Stimulated activated CD4-positive, alpha-beta T cell treated with anti-CD3 and anti-CD28 coated beads, Interleukin-1b, Interleukin-23, amount 100 ng/mL, for 24 hours (primary cell): ENCODE results near the gene SCUBE2.
A peak's percentile ranks its signal among the peaks of the same experiment; 100 is the strongest.

ENCODE experiments used
- DNase-seq, 4 experiments: peaks; one replicate each; pipeline ENCODE4 v3.0.0-alpha.2; 2020; ENCODE audit warnings: low read depth in 4 of 4, low spot score in 1 of 4

SCUBE2 gene

DNA sequence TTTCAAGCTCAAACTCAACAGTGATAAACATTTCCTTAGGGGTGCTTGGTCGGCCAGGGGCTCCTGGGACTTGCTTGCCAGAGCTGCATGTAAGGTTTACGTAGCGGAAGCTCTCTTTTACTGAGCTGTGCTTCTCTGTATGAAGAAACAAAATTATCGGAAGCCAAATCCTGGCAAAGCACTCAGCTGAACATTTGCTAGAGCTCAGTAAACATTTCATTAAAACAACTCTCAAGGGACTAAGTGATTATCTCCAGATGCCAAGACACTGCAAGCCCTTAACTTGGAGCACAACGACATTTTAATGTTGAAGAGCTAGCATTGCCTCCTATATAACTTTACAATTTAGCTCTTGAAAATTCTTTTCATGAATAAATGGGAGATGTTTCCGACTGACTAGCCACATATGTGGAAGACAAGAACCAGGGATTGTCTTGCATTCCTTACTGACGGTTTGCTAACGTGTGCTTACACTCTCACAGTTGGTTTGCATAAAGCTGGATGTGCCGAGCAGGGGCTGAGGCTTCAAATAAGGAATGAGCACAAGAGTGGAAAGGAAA lies 43.4 kb downstream of the SCUBE2 start:
- no peak for DNase-seq

DNA sequence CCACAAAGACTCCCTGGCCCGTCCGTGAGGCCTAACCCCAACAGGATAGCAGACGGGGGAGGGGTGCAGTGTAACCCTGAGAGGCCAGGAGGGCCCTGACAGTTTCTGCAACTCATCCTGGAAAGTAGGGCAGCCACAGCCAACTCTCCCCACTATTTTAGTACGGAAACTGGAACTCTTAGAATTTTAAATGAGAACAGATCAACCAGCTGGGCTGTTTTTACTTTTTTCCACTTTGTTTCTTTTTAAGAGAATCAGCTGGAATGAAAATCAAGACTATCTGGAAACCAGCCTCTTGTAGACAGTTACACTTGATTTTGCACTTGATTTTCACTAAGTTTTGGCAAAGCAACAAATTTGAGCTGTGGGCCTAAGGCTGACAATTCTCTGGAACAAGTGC lies 44.9 kb downstream of the SCUBE2 start:
- no peak for DNase-seq

DNA sequence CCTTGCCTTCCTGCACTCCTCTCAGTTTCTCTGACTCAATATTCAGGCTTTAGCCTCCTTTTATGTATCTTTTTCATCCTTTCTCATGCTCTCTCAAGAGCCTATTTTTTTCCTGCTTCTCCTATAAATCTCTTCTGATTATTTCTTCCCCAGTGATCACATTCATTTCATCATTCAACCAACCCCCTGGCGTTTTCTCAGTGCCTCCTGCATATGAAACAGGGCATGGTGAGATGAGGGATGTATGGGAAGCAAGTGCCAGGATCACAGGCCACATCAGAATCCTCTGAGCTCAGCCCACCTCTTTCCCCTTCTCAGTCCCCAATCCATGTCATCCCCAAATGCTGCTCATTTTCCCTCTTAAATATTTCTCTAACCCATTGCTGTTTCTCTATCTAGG lies 48.9 kb downstream of the SCUBE2 start:
- no peak for DNase-seq

DNA sequence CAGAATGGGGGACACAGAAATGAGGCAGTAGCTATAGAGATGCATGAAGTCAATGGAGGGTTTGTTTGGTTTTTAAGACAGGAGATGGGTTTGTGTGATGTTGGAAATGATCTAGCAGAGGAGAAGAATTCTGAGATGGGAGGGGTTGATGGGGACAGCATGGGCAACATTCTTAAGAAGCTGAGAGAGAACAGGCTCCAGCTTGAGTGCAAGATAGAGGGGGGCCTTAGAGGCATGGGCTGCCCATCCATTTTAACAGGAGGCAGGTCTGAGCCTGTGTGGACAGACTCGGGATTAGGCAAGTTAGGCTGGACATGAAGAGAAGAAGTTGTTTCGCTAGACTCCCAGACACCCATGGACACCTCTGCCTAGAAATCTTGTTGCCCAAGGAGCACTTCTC lies 49.7 kb downstream of the SCUBE2 start:
- no peak for DNase-seq

DNA sequence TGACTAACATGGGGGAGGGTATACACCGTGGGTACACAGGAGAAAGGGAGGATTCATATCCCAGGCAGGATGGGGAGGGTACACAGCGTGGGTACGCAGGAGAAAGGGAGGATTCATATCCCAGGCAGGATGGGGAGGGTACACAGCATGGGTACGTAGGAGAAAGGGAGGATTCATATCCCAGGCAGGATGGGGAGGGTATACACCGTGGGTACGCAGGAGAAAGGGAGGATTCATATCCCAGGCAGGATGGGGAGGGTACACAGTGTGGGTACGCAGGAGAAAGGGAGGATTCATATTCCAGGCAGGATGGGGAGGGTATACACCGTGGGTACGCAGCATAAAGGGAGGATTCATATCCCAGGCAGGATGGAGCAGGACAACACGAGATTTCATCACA lies 51.0 kb downstream of the SCUBE2 start:
- no peak for DNase-seq

DNA sequence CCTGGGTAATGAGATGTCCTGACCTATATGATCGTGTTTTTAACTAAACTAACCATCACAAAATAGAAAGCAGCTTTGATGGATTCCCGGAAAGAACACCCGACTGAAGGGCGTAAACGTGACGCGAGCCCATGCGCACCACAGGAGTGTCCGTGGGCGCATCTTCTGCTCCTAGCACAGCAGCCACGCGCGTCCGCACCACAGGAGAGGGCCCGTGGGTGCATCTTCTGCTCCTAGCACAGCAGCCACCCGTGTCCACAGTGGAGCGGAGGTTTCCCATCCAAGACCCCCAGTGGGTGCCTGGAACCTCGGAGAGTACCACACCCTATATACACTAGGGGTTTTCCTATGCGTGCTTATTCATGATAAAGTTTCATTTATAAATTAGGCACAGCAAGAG lies 51.5 kb downstream of the SCUBE2 start:
- no peak for DNase-seq

DNA sequence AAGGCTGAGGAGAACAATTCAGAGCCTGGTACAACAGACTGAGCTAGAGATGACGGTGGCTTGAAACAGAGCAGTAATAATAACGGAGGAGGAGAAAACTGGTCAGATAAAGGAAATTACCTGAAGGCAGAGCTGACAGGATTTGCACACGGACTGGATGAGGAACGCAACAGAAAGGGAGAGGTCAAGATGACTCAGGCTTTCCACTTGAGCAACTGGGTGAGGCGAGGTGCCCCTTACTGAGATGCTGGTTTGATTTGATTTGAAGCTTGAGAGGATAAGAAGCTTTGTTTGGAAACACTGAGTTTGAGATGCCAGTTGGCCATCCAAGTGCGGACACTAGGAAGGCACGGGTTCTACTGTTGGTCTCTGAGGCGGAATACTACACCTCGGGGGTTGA lies 52.2 kb downstream of the SCUBE2 start:
- DNase-seq = no peak

DNA sequence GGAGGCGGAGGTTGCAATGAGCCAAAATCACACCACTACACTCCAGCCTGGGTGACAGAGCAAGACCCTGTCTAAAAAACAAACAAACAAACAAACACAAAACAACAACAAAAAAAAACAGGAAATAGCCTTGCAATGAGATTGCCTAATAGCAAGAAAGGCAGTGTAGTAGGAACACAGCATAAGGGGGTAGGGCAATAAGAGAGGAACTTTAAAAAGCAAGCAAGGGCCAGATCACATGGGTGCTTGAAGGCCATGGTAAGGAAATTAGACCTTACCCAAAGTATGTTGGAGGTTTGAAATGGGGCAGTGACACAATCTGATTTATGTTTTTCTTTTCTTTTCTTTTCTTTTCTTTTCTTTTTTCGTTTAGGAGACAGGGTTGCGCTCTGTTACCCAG lies 52.9 kb downstream of the SCUBE2 start:
- no peak for DNase-seq

DNA sequence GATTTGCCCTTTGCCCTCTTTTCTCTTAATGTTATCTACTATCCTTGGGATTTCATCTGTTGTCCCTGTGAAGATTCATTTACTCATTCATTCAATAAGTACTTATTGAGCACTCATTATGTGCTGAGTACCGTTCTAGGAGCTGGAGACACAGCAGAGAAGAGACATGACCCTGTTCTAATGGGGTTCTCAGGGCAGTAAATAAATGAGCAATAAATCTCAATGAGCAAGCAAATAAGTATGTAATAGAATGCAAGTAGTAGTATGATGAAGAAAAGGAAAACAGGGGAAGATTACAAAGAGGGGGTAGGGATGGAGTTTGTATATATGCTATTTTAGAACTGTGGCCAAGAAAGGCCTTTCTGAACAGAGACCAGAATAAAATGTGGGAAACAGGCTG lies 53.4 kb downstream of the SCUBE2 start:
- DNase-seq = no peak

DNA sequence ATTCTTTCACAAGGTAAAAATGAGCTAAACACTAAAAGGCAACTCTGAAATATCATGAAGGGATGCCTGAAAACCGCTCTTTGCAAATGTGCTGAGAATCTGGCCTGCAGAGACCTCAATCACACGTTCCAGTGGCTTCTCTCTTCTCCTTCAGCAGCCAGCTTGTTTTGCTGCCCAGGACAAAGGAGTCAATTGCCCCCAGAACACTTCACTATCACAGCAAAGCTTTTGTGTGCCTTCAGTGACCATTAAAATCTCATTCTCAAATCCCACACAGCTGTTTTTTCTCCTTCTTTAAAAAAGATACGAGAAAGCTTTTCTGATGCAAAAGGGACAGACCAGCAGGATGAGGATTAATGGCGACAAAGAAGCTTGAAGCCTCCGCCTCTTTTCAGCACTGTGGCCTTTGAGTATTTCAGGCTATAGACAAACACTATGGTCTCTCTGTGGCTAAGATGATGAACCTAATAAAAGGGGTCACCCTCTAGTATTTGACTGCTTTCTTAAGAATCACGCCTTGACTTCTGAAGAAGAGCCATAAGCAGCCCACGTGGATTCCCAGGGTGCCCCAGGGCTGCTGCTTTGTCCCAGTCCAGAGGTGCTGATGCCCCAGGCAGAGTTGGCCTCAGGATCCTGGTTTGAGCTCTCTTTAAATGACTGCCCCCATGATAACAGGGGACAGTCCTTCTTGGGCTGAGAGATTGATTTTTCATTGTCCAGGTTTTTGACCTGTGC lies 54.2 kb downstream of the SCUBE2 start:
- DNase-seq = no peak

DNA sequence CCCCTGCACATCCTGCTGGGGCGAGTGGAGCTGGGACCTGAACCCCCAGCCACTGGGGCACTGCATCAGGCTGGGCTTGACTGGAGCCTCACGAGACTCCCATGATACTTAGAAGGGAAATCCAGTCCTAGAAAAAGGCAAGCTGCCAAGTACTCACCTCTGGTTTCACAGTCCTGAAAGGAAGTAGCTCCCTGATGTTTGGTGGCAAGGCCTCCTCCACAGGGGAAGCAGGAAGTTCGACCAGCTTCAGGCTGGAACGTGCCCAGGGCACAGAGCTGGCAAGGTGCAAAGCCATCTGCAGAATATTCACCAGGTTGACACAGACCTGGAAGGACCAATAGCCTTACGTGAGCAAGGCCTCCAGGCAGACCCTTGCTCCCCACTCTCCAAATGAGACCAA lies 60.8 kb downstream of the SCUBE2 start:
- no peak for DNase-seq

DNA sequence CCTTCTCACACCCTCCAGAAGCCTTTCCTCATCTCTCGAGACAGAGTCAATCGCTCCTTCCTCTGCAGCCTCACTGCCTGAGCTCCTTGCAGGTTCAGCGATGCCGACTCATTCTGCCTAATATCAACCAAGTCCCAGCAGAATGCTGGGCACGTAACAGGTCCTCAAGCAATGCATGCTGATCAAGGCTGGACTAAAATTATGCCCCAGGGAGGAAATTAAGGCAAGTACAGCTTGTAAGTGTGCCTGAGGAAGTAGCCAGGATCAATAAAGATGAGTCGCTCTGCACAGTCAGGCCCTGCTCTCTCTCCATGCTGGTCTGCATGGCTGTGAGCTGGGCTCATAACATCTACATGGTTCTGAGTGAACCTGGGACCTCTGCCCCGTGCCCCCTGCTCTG lies 62.0 kb downstream of the SCUBE2 start:
- no peak for DNase-seq

DNA sequence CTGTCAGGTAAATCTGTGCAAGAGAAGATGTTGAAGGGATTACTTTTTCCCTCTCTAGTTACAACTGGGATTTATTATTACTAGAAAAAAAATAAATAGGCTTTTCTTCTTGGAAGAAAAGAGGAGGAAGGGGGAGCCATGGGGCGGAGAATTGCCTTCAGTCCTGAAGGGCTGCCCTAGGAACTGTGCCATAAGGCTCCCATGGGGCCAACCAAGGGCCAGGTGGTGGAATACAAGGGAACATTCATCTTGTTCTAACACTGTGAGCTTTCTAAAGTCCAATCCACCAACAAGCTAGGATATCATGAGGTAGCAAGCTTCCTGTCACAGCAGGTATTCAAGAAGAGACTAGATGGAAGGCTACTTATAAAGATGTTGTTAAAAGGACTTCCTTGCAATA lies 62.8 kb downstream of the SCUBE2 start:
- no peak for DNase-seq

DNA sequence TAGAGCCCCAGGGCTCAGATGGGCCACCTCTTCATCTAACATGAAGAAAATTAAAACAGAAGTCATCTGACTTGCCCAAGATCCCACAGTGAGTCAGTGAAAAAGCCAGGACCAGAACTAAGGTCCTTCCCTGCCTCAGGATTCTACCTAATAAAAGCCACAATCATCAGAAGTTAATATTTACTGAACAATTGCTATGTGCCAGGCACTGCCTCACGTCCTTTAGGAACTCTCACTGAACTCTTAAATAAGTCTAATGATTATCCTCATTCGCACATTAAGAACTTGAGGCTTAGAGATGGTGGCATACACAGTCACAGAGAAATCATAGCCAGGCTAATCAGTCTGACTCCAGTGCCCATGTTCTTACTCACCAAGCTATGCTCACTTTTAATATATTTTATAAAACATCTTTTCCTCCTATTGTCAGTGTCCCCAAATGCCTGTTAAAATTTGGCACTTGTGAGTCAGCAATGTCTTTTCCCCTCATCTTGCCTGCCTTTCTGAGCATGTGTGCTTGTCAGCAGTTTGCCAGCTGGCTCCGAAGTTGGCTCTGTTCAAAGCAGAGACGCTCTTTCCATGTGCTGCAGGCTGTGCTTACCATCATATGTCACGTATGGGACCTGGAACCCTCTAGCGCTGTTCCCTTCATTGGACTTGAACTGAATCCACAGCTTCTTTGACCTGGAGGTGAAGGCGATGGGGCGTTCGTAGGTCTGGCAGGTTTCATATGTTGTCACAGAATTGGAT lies 66.1 kb downstream of the SCUBE2 start:
- DNase-seq = no peak

DNA sequence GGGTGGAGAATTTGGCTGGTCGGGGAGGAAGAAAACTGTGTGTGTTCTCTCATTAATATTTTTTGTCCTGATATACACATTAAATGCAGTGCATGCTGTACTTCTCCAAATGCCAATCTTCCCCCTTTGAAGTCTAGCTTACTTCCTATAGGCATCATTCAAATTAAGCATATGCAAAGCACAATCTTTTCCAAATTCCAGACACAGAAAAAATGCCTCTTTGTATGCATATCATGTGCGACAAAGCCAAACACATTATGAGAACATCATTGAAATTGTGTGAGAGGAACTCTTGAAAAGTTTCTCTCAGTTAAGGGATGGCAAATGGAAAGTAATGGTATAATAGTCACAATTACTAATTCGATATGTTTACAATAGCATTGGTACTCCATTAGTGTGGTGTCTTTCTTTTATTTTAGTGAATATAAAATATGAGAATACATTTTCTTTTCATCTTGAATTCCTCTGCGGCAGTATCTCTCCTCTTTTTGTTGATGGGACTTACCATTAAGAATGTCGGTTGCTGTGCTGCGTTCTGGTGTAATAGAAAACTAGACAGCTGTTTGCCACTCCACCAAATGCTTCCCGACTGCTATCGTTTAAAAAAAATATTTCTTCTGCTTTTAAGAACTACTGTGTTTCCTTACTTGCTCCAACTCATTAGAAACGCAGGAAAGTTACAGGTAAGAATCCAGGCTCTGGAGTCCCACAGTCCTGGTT lies 68.3 kb downstream of the SCUBE2 start:
- no peak for DNase-seq

DNA sequence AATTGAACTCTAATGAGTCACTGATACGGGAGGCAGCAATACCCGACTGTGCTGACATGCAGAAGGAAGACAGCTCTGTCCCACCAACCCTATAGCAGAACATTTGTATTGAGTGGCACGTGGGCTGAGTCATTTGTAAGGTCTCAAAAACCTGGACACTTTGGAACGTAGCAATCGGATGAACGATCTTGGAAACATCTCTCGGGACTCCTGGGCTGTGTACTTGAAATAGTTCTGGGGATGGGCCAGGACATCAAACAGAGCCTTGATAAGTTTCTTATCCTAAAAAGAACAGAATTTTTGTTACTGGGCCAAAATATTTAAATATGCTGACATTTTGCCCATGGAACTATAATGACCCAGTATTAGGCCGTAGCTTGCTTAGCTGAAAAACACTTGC lies 70.5 kb downstream of the SCUBE2 start:
- DNase-seq = no peak

DNA sequence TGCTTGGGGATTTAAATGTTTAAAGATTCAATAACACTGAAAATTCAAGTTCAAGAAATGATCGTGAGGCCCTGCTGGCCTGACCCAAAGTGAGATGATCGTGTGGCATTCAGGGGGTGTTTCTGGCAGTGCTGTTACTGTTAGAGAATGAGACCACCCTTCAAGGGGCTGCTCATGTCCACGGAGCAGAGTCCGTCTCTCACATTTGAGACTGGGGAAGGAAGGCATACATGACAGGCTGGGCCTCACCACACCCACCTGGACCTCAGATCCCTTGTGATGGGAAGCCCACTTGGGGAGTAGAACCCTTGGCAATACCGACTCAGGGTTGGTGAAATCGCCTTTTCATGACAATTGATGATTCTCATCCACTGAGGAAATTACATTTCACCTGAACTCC lies 71.5 kb downstream of the SCUBE2 start:
- no peak for DNase-seq

DNA sequence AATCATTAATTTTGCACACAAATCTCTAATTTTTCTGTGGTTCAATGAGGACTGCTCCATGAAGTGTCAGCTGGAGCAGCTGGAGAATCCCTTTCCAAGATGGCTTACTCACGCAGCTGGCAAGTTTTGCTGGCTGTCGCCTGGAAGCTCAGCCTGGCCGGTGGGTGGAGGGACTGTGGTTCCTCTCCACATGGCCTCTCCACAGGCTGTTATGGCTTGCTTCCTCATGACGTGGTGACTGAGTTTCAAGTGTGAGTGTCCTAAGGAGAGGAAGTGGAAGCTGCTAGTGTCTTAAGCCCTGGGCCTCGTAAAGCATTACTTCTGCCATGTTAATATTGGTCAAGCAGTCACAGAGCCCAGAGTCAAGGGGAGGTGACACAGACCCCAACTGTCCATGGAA lies 73.6 kb downstream of the SCUBE2 start:
- DNase-seq = no peak

DNA sequence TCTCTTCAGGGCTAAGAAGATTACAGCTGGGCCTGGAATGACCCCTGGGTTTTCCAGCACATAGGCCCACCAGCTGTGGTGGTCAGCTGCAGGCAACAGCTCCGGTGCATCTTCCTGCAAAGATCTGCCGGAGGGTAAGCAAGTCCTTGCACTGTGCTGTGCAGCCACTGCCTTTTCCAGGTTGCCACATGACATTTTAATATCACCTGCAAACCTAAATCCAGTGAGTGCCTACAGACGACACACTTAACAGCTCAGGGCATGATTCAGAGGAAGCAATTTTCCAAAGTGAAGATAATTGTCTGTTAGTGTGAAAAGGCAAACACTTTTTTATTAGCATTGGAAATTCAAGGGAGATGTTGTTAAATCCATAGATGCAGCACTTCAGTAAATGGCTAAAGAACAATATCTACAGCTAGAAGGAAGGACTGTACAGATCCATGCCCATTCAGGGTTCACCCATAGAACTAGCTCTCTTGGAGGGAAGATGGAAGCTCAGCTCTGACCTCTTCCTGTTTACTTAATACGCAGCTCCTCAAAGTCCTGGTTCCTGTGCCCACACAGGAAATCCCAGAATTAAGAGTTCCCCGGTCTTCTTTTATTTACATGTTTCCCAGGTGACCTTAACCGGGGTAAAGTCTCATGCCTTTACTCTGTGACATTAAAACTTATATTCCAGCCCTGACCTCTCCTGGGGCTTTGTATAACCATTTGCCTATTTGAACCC lies 74.3 kb downstream of the SCUBE2 start:
- DNase-seq = no peak

DNA sequence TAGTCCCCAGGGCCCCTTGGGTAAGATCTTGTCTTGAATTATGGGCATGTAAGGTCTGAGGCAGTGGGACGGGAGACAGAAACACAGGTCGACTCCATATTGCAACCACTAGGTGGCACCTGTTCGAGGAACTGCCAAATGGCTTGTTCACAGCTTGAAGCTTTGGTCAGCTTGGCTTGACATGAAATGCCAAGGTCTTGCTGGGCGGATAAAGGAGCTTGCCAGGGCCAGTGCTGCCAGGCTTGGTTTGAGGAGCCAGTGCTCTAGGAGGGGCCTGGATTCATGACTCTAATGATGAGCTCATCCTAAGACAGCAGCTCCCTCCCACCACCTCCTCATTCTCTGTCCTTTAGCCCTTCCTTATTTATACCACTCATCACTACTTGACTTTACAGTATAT lies 75.7 kb downstream of the SCUBE2 start:
- peak in 3 of 4 experiments; percentile 18 to 32 (median 25) for DNase-seq

DNA sequence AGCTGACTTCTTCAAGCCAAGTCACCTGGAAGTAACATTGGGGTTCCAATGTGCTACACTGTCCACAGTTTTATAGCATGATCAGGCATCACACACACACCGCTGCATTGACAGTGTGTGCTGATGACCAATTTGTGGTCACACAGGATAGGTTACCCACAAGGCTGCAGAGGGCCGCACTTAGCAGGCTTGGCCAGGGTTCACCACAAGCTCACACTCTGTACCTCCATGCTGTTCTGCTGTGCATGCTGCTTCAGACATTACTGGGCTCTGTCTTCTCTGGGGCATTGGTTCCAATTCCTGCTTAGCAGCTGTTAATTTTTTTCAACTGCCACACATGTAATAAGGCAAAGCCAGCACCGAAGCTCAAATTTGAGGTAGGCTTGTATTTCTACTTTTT lies 76.6 kb downstream of the SCUBE2 start:
- DNase-seq = no peak
